Keratinocyte (primary cell): ENCODE data around the gene NMB. TPM values are rescaled to one million over a fixed set of nuclear protein-coding genes. Genes with fewer than 3 reads are reported as not detected.
A peak's percentile ranks its signal among the peaks of the same experiment; 100 is the strongest.

ENCODE experiments used
- DNase-seq: peaks from one replicate; pipeline ENCODE4 v3.0.0-alpha.2; 2011; ENCODE audit warnings: low read depth, missing footprints, low spot score
- FAIRE-seq: peaks from 2 replicates; lab custom pipeline; 2011; peaks lifted over from hg19 to GRCh38; lab: Jason Lieb, UNC
- H2AFZ ChIP-seq: 2 replicates; pipeline ENCODE4 v1.6.0; 2012; ENCODE audit warnings: low read length, control low read depth, inconsistent platforms; ENCODE audit not compliant: control insufficient read depth
- H3K27ac ChIP-seq: 2 replicates; pipeline ENCODE4 v1.5.1; 2011; ENCODE audit warnings: low read length; ENCODE audit not compliant: control insufficient read depth, insufficient read depth
- H3K27me3 ChIP-seq: 3 replicates; pipeline ENCODE4 v1.6.0; 2011; ENCODE audit warnings: low read length; ENCODE audit not compliant: control insufficient read depth, insufficient read depth; ENCODE audit errors: extremely low read depth
- H3K36me3 ChIP-seq, 2 experiments: 2 replicates in 1 of 2; 3 replicates in 1 of 2; pipeline ENCODE4 v1.5.1; 2011; ENCODE audit warnings: low read length in 2 of 2, mild to moderate bottlenecking in 1 of 2; ENCODE audit not compliant: control insufficient read depth in 2 of 2, insufficient read depth in 2 of 2; ENCODE audit errors: extremely low read depth in 1 of 2
- H3K4me1 ChIP-seq: 3 replicates; pipeline ENCODE4 v1.5.1; 2011; ENCODE audit warnings: low read length; ENCODE audit not compliant: control insufficient read depth, insufficient read depth; ENCODE audit errors: extremely low read depth
- H3K4me2 ChIP-seq: 3 replicates; pipeline ENCODE4 v1.6.0; 2011; ENCODE audit warnings: low read depth, low read length; ENCODE audit not compliant: control insufficient read depth, insufficient read depth; ENCODE audit errors: extremely low read depth
- H3K4me3 ChIP-seq, 3 experiments: fragments of 200-600 bp in 1 of 3; sonication (generic) in 1 of 3; 2 replicates in 2 of 3; 3 replicates in 1 of 3; pipeline ENCODE4 v1.5.1; 2011 to 2016; ENCODE audit warnings: low read length in 3 of 3, mild to moderate bottlenecking in 3 of 3, control low read depth in 2 of 3, inconsistent platforms in 1 of 3, low read depth in 1 of 3, mixed read lengths in 1 of 3, mixed run types in 1 of 3, moderate library complexity in 1 of 3; ENCODE audit not compliant: control insufficient read depth in 2 of 3, insufficient read depth in 2 of 3; ENCODE audit errors: extremely low read depth in 1 of 3
- H3K79me2 ChIP-seq: 2 replicates; pipeline ENCODE4 v1.6.0; 2012; ENCODE audit warnings: low read length; ENCODE audit not compliant: control insufficient read depth, insufficient read depth
- H3K9ac ChIP-seq: 3 replicates; pipeline ENCODE4 v1.6.0; 2011; ENCODE audit warnings: low read length; ENCODE audit not compliant: control insufficient read depth, insufficient read depth; ENCODE audit errors: extremely low read depth
- H3K9me1 ChIP-seq: 3 replicates; pipeline ENCODE4 v1.6.0; 2011; ENCODE audit warnings: low read length; ENCODE audit not compliant: control insufficient read depth, insufficient read depth; ENCODE audit errors: extremely low read depth
- H3K9me3 ChIP-seq: 2 replicates; pipeline ENCODE4 v1.5.1; 2012; ENCODE audit warnings: low read depth, low read length; ENCODE audit not compliant: control insufficient read depth
- H4K20me1 ChIP-seq: 3 replicates; pipeline ENCODE4 v1.6.0; 2011; ENCODE audit warnings: low read length; ENCODE audit not compliant: control insufficient read depth, insufficient read depth; ENCODE audit errors: extremely low read depth
- EZH2 ChIP-seq: IDR thresholded peaks from one replicate; pipeline ENCODE4 v1.6.1; 2012; ENCODE audit warnings: inconsistent platforms, mild to moderate bottlenecking, low read length, moderate library complexity
- dilution Hi-C: fragments of 300-500 bp; cut with MboI; formaldehyde crosslinking; loops from one replicate; pipeline ENCODE4 v1.7.0; 2020; ENCODE audit warnings: low sequenced_read_pairs; ENCODE audit not compliant: extremely low pct_ligation_motif_present
- polyA plus RNA-seq, 5 experiments: library from polyadenylated mRNA; depleted of rRNA in 3 of 5; stranded (reverse) in 3 of 5; stranded (forward) in 1 of 5; unstranded in 1 of 5; fragments of >200 nt; gene quantifications; 1 replicate in 1 of 5; 2 replicates in 3 of 5; 3 replicates in 1 of 5; pipeline versions ENCODE4 v1.2.1 to v1.2.3, GENCODE V29; 2011 to 2012; ENCODE audit warnings: missing spikeins in 2 of 5, low read depth in 1 of 5, low replicate concordance in 1 of 5
- TF ChIP-seq, protein P1 (sequence below), 3 experiments: IDR thresholded peaks in 1 of 3; conservative IDR thresholded peaks in 1 of 3; optimal IDR thresholded peaks in 1 of 3; 2 replicates in 2 of 3; 3 replicates in 1 of 3; pipeline versions ENCODE3 to v1.5.1; 2011; ENCODE audit warnings: low read length in 3 of 3, mild to moderate bottlenecking in 3 of 3, moderate library complexity in 2 of 3, control low read depth in 1 of 3, inconsistent platforms in 1 of 3; ENCODE audit not compliant: insufficient read depth in 2 of 3; ENCODE audit errors: extremely low read depth in 1 of 3

The NMB gene
- polyA plus RNA-seq, 1 donor (not counting 4 experiments of a cell fraction or from before 2014, with no cell fraction given): 3.9 TPM

DNA sequence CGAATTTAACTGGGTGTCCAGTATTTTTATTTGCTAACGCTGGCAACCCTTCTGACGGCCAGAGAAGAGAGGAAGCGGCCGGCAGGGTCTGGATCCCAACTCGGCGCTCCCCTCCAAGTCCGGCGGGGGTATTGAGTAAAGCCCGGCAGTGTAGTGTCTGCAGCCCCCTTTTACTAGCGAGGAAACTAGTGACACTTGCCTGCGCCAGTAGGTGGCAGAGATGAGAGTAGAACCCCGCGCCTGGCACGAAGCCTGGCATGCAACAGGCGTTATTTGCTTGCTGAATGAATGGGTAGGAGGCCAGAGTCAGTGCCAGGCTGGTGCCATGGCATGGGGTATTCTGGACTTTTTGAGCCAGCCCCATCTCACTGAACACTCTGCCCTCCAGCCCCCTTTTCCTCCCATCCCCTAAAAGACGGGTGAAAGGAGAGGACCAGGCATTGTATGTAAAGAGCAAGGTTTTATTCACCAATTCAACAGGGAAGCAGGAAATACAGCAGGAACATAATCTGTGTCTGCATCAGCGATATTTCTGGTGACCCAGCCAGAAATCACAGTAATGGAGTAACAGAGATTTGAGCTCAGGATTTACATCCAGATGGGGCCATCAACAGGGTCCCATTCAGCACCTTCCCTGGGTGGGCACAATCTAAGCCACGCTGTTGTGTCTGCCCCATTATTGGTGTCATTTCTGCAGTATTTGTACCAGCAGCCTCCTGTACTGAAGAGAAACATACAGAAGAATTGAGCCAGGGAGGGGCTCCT, 3.1 kb downstream of the NMB start:
- H3K4me3 ChIP-seq: peak overlapping the region; percentile 85 to 98 (median 95)
- no peak for FAIRE-seq
- no peaks in the 10 kb centered on the region for H3K9me1 ChIP-seq
- H3K9ac ChIP-seq: peak overlapping the region; percentile 94
- H3K9me3 ChIP-seq: no peaks in the 10 kb centered on the region
- peaks cover 23% of the 10 kb centered on the region for H3K79me2 ChIP-seq
- dilution Hi-C loops: no loop called here
- peak overlapping the region; percentile 91 for H2AFZ ChIP-seq
- no peaks in the 10 kb centered on the region for H4K20me1 ChIP-seq
- TF ChIP-seq, protein P1, sequence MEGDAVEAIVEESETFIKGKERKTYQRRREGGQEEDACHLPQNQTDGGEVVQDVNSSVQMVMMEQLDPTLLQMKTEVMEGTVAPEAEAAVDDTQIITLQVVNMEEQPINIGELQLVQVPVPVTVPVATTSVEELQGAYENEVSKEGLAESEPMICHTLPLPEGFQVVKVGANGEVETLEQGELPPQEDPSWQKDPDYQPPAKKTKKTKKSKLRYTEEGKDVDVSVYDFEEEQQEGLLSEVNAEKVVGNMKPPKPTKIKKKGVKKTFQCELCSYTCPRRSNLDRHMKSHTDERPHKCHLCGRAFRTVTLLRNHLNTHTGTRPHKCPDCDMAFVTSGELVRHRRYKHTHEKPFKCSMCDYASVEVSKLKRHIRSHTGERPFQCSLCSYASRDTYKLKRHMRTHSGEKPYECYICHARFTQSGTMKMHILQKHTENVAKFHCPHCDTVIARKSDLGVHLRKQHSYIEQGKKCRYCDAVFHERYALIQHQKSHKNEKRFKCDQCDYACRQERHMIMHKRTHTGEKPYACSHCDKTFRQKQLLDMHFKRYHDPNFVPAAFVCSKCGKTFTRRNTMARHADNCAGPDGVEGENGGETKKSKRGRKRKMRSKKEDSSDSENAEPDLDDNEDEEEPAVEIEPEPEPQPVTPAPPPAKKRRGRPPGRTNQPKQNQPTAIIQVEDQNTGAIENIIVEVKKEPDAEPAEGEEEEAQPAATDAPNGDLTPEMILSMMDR (optimal IDR thresholded peaks at IDR 0.05 in 1 of 3, IDR thresholded peaks at IDR 0.05 in 1 of 3, conservative IDR thresholded peaks at IDR 0.05 in 1 of 3; ENCODE audit: extremely low read depth in 1 of 3, insufficient read depth in 2 of 3, low read length in 3 of 3): peak; percentile 60 to 89 (median 72)
- TF ChIP-seq EZH2: no peak
- H3K4me1 ChIP-seq: peaks cover 28% of the 10 kb centered on the region
- H3K4me2 ChIP-seq: peak overlapping the region; percentile 67
- no peaks in the 10 kb centered on the region for H3K27me3 ChIP-seq
- H3K36me3 ChIP-seq: peaks cover 6 to 7% of the 10 kb centered on the region in 2 experiments
- H3K27ac ChIP-seq: peak overlapping the region; percentile 89
- DNase-seq: no peak

DNA sequence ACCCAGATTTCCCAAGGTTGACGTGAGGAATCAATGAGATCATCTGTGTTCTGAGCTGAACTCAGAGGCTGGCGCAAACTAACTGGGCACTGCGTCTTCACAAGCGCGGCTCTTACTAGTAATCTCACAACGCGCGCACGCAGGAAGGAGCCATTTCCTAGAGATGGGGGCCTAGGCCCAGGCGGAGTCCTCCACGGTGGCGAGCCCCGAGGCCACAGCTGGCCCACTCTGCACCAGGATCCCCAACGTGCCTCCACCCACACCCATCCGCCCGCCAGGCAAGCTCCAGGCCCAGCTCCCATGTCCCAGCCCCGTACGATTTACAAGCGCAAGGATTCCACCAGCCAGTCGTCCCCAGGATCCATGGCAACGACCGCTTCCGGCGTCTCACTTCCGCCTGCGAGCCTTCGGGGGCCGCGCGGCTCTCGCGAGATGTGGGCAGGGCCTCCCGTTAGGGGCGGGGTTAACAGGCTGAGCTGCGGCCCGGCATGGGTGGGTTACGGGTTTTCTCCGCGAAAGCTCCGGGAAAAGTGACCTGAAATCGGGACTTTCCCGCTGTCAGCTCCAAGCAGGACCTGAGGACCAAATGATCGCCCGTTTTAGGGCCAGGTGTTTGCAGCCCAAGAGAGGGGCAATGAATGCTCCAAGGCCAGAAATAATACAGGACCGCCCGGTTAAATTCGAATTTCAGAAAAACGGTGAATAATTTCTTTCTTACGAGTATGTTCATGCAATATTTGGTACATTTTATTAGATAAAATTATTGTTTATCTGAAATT, 3.9 kb downstream of the NMB start, which contains the start of gene WDR73:
Gene WDR73, minus strand, starts transcription at position 374 of the 779 bp plus-strand sequence. Its CDS starts 9 bp downstream, at position 365.
- no peaks in the 10 kb centered on the region for H4K20me1 ChIP-seq
- H3K4me3 ChIP-seq: peak within 1 kb of the TSS; percentile 85 to 98 (median 95)
- H3K9me1 ChIP-seq: no peaks in the 10 kb centered on the region
- peak; percentile 81 for DNase-seq
- no peaks in the 10 kb centered on the region for H3K27me3 ChIP-seq
- dilution Hi-C loops: no loop called here
- FAIRE-seq: peak; percentile 41
- peaks cover 9 to 12% of the 10 kb centered on the region in 2 experiments for H3K36me3 ChIP-seq
- peaks cover 23% of the 10 kb centered on the region for H3K79me2 ChIP-seq
- H3K27ac ChIP-seq: peak within 1 kb of the TSS; percentile 89
- H3K4me1 ChIP-seq: peaks cover 28% of the 10 kb centered on the region
- H2AFZ ChIP-seq: peak within 1 kb of the TSS; percentile 91
- H3K9me3 ChIP-seq: no peaks in the 10 kb centered on the region
- H3K9ac ChIP-seq: peak within 1 kb of the TSS; percentile 94
- TF ChIP-seq, protein P1 (optimal IDR thresholded peaks at IDR 0.05 in 1 of 3, IDR thresholded peaks at IDR 0.05 in 1 of 3, conservative IDR thresholded peaks at IDR 0.05 in 1 of 3; ENCODE audit: extremely low read depth in 1 of 3, insufficient read depth in 2 of 3, low read length in 3 of 3): no peak
- no peak for TF ChIP-seq EZH2
- H3K4me2 ChIP-seq: peak within 1 kb of the TSS; percentile 67
